Stimulated activated CD4-positive, alpha-beta T cell treated with anti-CD3 and anti-CD28 coated beads, TNF-alpha, amount 100 ng/mL, for 24 hours (primary cell): ENCODE measurements around the gene RNF8.
"Not testable (repeated sequence)": the region's sequence is repeated elsewhere in the genome, so short reads cannot be mapped to it uniquely, and the experiment has no call there.

Experiments used
- DNase-seq, 3 experiments: peaks; one replicate each; pipeline ENCODE4 v3.0.0-alpha.2; 2020; ENCODE audit warnings: low read depth in 3 of 3

The RNF8 gene

GRCh38 chr6:37321516-37322415, 32.0 kb upstream of the RNF8 start:
- no peak for DNase-seq

- DNase-seq, result no peak
These were observed 30.2 kb upstream of the RNF8 start for GRCh38 chr6:37323580-37323979.

- peak in 1 of 3 experiments; percentile 9 for DNase-seq
These were observed 29.4 kb upstream of the RNF8 start for GRCh38 chr6:37324131-37325033.

GRCh38 chr6:37330345-37330744, 23.4 kb upstream of the RNF8 start:
- DNase-seq, result not testable (repeated sequence)

GRCh38 chr6:37331047-37331446, 22.7 kb upstream of the RNF8 start:
- DNase-seq, result no peak

GRCh38 chr6:37332894-37333293, 20.9 kb upstream of the RNF8 start:
- DNase-seq, result no peak

GRCh38 chr6:37334047-37334446, 19.7 kb upstream of the RNF8 start:
- no peak for DNase-seq

GRCh38 chr6:37338317-37338716, 15.5 kb upstream of the RNF8 start:
- DNase-seq, result not testable (repeated sequence)

GRCh38 chr6:37338745-37339255, 15.0 kb upstream of the RNF8 start:
- DNase-seq, result no peak

- no peak for DNase-seq
These were observed 13.8 kb upstream of the RNF8 start for GRCh38 chr6:37339741-37340638.

- DNase-seq, result no peak
These were observed 13.2 kb upstream of the RNF8 start for GRCh38 chr6:37340639-37340943.

- DNase-seq, result no peak
These were observed 10.5 kb upstream of the RNF8 start for GRCh38 chr6:37343248-37343647.

- DNase-seq, result no peak
These were observed 9.5 kb upstream of the RNF8 start for GRCh38 chr6:37344308-37344707.

GRCh38 chr6:37345804-37346203, 8.0 kb upstream of the RNF8 start:
- DNase-seq, result not testable (repeated sequence)

GRCh38 chr6:37347177-37347576, 6.6 kb upstream of the RNF8 start:
- DNase-seq, result no peak

GRCh38 chr6:37347670-37348111, 6.1 kb upstream of the RNF8 start:
- no peak for DNase-seq

- DNase-seq, result no peak
These were observed 2.8 kb upstream of the RNF8 start for GRCh38 chr6:37351027-37351426.

GRCh38 chr6:37352384-37352783, 1.4 kb upstream of the RNF8 start:
- no peak for DNase-seq

- peak in 1 of 3 experiments; percentile 20 for DNase-seq
These were observed 972 bp downstream of the RNF8 start for GRCh38 chr6:37354526-37355384.

- DNase-seq, result no peak
These were observed 3.5 kb downstream of the RNF8 start for GRCh38 chr6:37357288-37357687.
